ENCODE results near the gene PBX3.

DNA sequence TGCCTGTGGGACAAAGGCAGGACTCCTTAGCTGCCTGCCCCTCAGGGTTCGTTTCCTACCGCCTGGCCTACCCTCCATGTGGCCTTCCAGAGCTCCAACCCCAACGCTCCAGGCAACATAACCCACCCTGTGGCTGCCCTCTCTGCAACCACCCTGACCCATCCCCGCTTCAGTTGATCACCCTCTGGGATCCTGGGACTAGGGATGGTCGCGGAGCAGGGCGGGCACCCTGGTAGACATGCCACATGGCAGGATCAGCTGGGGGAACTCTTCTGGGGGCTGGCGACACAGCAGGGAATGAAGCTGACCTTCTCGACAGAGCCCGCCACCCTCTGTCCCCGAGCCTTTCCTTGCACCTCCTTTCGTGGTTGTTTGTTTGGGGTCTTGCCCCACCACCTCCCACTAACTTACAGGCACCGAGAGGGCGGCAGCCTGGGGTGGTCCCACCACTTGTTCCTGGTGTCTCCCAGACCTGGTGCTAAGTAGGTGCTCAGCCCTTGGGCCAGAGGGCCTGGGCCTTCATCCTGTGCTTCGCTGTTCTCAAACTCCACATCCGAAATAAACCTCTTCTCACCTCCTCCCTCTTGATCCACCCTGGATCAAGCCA lies 243.1 kb downstream of the PBX3 start:
- TF ChIP-seq CTCF (conservative IDR thresholded peaks at IDR 0.05 in 1 of 2, IDR thresholded peaks at IDR 0.05 in 1 of 2; ENCODE audit: extremely low read depth in 1 of 2, insufficient read depth in 1 of 2, low read depth in 1 of 2, low read length in 2 of 2) (no peak), EZH2 (IDR thresholded peaks at IDR 0.05; ENCODE audit: borderline replicate concordance, low read length) (no peak)
